GM18517 (cell line): ENCODE measurements around the gene CCN5.
"Not testable (repeated sequence)": the region's sequence is repeated elsewhere in the genome, so short reads cannot be mapped to it uniquely, and the experiment has no call there.

Experiments
- ATAC-seq: cut with Tn5 transposase; IDR thresholded peaks from one replicate; pipeline ENCODE4 v1.9.1; 2021; ENCODE audit warnings: mild to moderate bottlenecking, moderate library complexity; ENCODE audit not compliant: unreplicated experiment

CCN5 gene

GRCh38 chr20:44714701-44715498, at the start of gene CCN5:
TSS of gene CCN5 (plus strand) at chr20:44715369. CDS start at chr20:44715391, 22 bp downstream.
- ATAC-seq, result no peak

- ATAC-seq, result no peak
These were observed 49.1 kb upstream of the CCN5 start for GRCh38 chr20:44666066-44666465.

- ATAC-seq, result not testable (repeated sequence)
These were observed 44.3 kb upstream of the CCN5 start for GRCh38 chr20:44670851-44671250.

- not testable (repeated sequence) for ATAC-seq
These were observed 43.6 kb upstream of the CCN5 start for GRCh38 chr20:44671541-44671940.

DNA sequence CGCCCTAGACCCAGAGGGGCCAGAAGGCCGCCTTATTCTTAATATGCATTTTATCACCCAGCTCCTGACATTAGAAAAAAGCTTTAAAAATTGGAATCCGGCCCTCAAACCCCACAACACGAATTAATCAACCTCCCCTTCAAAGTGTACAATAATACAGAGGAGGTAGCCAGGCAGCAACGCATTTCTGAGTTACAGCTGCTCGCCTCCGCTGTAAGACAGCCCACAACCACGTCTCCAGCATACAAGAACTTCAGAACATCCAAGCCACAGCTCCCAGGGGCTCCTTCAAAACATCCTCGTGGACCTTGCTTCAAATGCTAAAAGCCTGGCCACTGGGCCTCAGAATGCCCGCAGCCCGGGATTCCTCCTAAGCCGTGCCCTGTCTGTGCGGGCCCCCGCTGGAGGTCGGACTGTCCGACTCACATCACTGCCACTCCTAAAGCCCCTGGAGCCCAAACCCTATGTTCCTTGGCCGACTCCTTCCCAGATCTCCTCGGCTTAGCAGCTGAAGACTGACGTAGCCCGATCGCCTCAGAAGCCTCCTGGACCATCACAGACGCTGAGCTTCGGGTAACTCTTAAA, 42.8 kb upstream of the CCN5 start:
- not testable (repeated sequence) for ATAC-seq

GRCh38 chr20:44678242-44678641, 36.9 kb upstream of the CCN5 start:
- ATAC-seq, result no peak

GRCh38 chr20:44678990-44679611, 36.1 kb upstream of the CCN5 start:
- ATAC-seq, result no peak

GRCh38 chr20:44681796-44682566, 33.2 kb upstream of the CCN5 start:
- ATAC-seq, result no peak

- no peak for ATAC-seq
These were observed 31.7 kb upstream of the CCN5 start for GRCh38 chr20:44683263-44684046.

DNA sequence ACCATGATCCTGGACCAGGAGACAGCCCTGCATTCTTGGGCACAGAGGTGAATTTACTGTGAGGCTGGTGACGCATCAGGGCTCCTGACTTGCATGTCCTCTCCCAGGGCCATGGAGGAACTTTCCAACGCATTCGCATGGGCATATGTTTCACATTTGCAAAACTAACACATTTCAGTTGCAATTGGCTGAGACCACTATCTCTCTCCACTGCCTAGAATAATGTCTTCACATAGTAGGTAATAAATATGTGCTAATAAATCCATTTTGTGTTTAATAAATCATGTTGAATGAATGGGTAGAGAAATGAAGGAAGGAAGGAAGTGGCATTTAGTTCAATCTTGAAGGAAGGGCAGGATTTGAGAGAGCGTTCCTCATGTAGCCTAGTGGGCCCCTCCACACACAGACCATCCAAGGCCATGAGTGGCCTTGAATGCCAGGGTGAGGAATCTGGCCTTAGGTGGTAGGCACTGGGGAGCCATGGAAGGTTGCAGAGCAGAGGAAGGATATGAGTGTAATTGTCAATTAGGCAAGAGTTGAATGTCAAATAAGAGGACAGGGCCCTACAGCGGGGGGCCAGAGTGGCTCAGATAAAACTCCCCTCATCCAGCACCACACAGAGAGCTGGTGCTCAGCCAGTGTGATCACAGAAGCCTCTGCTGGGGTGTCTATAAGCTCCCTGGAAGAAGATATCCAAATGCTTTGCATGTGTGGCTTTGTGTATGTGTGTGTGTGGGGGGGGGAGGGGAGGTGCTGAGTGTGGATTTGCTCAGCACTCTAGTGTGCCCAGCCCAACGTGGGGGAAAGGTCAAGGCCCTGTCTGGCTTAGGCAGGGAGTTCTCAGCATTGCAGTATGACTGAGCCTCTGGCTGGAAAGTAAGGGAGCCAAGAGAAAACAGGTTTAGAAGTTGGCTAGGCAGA, 30.9 kb upstream of the CCN5 start:
- no peak for ATAC-seq

- ATAC-seq, result no peak
These were observed 28.2 kb upstream of the CCN5 start for GRCh38 chr20:44686934-44687333.

- no peak for ATAC-seq
These were observed 27.0 kb upstream of the CCN5 start for GRCh38 chr20:44688053-44688625.

GRCh38 chr20:44689809-44690208, 25.4 kb upstream of the CCN5 start:
- no peak for ATAC-seq

- no peak for ATAC-seq
These were observed 24.3 kb upstream of the CCN5 start for GRCh38 chr20:44690781-44691423.

DNA sequence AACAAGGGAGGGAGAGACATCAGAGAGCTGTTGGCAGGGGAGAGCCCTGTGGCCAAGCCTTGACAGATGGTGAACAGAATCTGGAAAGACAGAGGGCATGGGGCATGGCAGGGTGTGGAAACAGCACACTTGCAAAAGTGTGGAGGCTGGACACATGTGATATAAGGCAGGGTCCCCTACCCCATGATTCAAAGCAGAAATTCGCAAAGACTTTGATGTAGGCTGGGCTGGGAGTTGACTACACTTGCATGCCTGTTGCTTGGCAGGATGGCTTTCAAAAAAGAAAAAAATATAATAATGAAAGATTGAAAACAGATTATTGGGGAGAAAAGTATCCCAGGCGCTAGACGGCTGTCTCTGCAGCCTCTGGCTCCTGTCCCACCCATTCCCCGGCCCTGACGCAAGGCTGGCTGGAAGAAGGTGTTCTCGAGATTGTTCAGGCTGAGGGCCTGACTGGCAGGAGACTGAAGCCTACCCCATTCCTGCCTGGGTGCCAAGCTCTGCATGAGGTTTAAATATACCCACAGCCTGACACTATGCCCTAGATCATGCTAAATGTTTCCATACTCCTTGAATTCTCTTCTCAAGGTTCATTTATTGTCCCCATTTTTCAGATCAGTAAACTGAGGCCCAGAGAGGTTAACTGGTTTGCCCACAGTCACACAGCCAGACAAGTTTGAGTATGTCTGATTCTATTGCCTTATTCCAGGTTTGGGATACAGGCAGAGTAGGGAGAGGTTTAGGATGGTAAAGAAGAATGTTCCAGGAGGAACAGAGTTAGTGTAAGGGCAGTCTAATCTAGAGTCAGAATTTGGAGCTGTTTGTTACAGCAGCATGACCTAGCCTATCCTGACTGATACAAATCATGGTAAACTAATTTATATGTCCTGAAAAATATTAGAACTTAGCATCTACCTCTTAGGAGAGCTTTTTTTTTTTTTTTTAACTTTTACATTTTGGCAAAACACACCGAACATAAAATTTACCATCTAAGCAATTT, 23.4 kb upstream of the CCN5 start:
- ATAC-seq, result no peak

GRCh38 chr20:44692932-44693480, 22.2 kb upstream of the CCN5 start:
- ATAC-seq, result no peak

DNA sequence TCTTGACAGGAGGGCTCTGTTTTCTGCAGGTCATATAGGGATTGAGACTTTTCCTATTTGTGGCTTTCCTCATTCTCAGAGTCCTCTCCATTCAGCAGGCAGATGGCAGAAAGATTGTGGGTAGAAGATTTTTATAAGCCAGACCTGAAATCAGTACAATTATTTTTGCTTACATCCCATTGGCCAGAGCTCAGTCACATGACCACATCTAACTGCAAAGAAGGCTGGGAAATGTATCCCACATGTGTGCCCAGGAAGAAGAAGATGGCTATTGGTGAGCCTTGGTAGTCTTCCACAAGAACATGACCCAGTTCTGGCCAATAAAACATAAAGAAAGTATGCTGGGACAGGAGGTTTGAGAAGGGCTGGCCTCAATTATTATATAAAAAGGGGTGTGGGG, 21.5 kb upstream of the CCN5 start:
- ATAC-seq, result no peak
